GM06990 (cell line): ENCODE results near the gene SPSB4.
"Not testable (repeated sequence)": the region's sequence is repeated elsewhere in the genome, so short reads cannot be mapped to it uniquely, and the experiment has no call there.

Experiments
- DNase-seq: peaks from one replicate; pipeline ENCODE4 v3.0.0-alpha.2; 2011; ENCODE audit not compliant: insufficient read length; ENCODE audit errors: extremely low read depth
- H3K27me3 ChIP-seq: replicated peaks from 2 replicates; pipeline ENCODE4 v1.6.0; 2011; ENCODE audit warnings: low read length; ENCODE audit not compliant: control insufficient read depth, insufficient read depth
- H3K36me3 ChIP-seq: 2 replicates; pipeline ENCODE4 v1.5.1; 2011; ENCODE audit warnings: low read length; ENCODE audit not compliant: control insufficient read depth, insufficient read depth
- H3K4me3 ChIP-seq: replicated peaks from 2 replicates; pipeline ENCODE4 v1.5.1; 2011; ENCODE audit warnings: low read depth, mild to moderate bottlenecking, control low read depth, low read length
- TF ChIP-seq, protein P1 (sequence below): IDR thresholded peaks from 2 replicates; pipeline ENCODE4 v1.5.1; 2011; ENCODE audit warnings: low read length, control low read depth, mild to moderate bottlenecking, inconsistent platforms; ENCODE audit not compliant: insufficient read depth, poor library complexity, severe bottlenecking

The SPSB4 gene

DNA sequence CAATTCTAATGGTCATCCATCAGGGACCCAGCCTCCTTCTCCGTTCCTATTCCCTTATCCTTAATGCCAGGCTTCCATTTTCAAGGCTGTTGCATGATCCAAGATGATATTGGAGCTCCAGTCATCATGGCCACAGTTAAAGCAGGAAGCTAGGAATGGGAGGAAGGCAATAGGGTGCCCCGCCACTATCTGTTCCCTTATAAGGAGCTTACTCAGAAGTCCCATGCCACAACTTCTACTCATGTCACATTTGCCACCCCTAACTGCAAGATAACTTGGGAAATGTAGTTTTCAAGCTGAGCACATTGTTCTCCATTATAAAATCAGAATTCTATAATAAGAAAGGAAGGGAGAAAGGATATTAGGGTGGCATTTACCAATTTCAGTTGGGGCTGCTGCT, 38.6 kb upstream of the SPSB4 start:
- no peak for DNase-seq
- Histone ChIP-seq H3K36me3 (no peaks in the 10 kb centered on the region), H3K27me3 (no peaks in the 10 kb centered on the region), H3K4me3 (no peak overlapping the region)
- TF ChIP-seq, protein P1, sequence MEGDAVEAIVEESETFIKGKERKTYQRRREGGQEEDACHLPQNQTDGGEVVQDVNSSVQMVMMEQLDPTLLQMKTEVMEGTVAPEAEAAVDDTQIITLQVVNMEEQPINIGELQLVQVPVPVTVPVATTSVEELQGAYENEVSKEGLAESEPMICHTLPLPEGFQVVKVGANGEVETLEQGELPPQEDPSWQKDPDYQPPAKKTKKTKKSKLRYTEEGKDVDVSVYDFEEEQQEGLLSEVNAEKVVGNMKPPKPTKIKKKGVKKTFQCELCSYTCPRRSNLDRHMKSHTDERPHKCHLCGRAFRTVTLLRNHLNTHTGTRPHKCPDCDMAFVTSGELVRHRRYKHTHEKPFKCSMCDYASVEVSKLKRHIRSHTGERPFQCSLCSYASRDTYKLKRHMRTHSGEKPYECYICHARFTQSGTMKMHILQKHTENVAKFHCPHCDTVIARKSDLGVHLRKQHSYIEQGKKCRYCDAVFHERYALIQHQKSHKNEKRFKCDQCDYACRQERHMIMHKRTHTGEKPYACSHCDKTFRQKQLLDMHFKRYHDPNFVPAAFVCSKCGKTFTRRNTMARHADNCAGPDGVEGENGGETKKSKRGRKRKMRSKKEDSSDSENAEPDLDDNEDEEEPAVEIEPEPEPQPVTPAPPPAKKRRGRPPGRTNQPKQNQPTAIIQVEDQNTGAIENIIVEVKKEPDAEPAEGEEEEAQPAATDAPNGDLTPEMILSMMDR = no peak

DNA sequence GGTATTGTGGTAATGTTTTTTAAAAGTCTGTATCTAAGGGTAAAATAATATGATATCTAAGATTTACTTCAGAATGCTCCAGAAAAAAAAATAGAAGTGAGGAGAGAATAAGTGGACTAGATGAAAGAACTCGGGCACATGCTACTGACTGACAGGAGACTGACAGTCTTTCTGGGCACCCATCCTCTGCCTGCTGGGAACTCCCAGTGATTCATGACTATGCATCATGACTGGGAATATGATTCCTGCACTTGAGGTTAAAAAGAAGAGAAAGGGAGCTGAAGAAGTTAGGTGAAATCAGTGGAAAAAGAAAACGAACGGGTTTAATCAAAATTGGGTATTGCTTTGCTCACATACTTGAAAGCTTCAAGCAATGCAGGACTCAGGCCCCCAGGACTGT, 35.7 kb upstream of the SPSB4 start:
- no peak for DNase-seq
- H3K36me3 ChIP-seq = no peaks in the 10 kb centered on the region
- no peak overlapping the region for H3K4me3 ChIP-seq
- TF ChIP-seq, protein P1 = no peak
- H3K27me3 ChIP-seq = no peaks in the 10 kb centered on the region

DNA sequence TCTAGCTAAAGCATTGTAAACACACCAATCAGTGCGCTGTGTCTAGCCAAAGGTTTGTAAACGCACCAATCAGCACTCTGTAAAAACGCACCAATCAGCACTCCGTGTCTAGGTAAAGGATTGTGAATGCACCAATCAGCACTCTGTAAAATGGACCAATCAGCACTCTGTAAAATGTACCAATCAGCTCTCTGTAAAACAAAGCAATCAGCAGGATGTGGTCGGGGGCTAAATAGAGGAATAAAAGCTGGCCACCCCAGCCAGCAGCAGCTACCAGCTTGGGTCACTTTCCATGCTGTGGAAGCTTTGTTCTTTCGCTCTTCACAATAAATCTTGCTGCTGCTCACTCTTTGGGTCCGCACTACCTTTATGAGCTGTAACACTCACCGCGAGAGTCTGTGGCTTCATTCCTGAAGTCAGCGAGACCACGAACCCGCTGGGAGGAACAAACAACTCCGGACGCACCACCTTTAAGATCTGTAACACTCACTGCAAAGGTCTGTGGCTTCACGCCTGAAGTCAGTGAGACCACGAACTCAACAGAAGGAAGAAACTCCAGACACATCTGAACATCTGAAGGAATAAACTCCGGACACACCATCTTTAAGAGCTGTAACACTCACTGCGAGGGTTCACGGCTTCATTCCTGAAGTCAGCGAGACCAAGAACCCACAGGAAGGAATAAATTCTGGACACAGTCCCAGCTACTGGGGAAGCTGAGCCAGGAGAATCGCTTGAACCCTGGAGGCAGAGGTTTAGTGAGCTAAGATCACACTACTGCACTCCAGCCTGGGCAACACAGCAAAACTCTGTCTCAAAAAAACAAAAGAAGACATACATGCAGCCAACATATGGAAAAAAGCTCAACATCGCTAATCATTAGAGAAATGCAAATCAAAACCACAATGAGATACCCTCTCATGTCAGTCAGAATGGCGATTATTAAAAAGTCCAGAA, 33.5 kb upstream of the SPSB4 start:
- not testable (repeated sequence) for H3K4me3 ChIP-seq, H3K36me3 ChIP-seq, DNase-seq, H3K27me3 ChIP-seq

DNA sequence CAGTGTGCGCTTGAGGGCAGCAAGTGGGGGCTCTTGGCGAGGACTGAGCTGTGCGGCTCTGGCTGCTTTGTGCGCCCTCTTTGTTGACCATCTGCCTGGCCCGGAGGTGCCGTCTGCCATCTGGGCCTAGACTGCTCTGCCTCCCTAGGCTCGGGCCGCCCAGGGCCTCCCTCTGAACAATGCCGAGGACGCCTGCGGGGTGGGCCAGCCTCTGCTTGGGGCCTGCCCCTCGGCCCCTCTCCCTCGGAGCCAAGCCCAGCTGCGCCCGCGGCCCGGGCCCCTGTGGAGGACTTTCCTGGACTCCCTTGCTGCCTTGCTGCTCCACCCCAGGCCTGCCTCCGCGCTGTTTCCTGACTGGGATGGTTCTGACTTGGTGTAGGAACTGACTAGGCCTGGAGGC, 31.9 kb upstream of the SPSB4 start:
- H3K36me3 ChIP-seq = no peaks in the 10 kb centered on the region
- TF ChIP-seq, protein P1 = no peak
- DNase-seq = no peak
- no peak overlapping the region for H3K4me3 ChIP-seq
- no peaks in the 10 kb centered on the region for H3K27me3 ChIP-seq

DNA sequence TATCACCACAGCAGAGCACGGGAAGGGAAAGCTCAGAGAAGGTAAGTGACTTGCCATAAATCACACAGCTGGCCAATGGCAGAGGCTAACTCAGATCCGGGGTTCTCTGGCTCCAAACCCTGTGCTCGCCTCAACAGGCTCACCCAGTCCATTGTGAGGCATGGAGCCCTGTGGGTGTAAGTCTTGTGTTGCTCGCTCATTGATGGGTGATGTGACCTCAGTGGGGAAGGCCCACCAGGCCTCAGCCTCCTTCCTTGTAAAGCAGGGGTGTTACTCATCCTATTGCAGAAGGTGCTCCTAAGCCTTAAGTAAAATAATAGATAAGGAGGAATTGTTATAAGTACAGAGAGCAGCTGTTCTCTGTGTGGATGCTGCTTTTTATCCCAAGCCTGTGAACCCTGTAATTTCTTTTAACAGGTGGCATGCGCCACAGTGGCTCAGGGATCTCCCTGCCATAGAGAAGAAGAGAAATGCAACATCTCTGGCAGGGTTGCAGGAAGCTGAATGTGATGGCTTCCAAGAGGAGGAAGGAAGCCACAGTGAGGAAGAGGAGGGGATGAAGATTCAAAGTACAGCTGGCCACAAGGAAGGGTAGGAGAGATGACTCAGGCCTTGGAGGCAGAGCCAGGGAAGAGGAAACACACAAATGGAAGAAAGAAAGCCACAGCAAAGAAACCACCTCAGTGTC, 30.9 kb upstream of the SPSB4 start:
- H3K36me3 ChIP-seq = no peaks in the 10 kb centered on the region
- H3K4me3 ChIP-seq = no peak overlapping the region
- no peak for DNase-seq
- no peaks in the 10 kb centered on the region for H3K27me3 ChIP-seq
- TF ChIP-seq, protein P1 = no peak

DNA sequence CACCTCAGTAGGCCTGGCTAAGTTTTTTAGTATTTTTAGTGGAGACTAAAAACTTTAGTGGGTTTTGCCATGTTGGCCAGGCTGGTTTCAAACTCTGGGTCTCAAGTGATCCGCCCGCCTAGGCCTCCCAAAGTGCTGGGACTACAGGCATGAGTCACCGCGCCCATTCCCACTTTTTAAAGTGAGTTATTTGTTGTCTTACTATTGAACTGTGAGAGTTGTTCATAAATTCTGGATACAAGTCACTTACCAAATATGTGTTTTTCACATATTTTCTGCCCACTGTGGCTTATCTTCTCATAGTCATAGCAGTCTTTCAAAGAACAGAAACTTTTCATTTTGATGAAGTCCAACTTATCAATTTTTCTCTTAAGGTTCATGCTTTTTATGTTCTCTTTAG, 29.9 kb upstream of the SPSB4 start:
- Histone ChIP-seq H3K4me3 (no peak overlapping the region), H3K27me3 (no peaks in the 10 kb centered on the region), H3K36me3 (no peaks in the 10 kb centered on the region)
- no peak for DNase-seq
- TF ChIP-seq, protein P1 = no peak
